GM18870 (cell line): ENCODE data around the gene KLF9.
A peak's percentile ranks its signal among the peaks of the same experiment; 100 is the strongest.
"Not testable (repeated sequence)": the region's sequence is repeated elsewhere in the genome, so short reads cannot be mapped to it uniquely, and the experiment has no call there.

Experiments used
- ATAC-seq: cut with Tn5 transposase; IDR thresholded peaks from one replicate; pipeline ENCODE4 v1.9.1; 2021; ENCODE audit warnings: moderate library complexity; ENCODE audit not compliant: unreplicated experiment

KLF9 gene

DNA sequence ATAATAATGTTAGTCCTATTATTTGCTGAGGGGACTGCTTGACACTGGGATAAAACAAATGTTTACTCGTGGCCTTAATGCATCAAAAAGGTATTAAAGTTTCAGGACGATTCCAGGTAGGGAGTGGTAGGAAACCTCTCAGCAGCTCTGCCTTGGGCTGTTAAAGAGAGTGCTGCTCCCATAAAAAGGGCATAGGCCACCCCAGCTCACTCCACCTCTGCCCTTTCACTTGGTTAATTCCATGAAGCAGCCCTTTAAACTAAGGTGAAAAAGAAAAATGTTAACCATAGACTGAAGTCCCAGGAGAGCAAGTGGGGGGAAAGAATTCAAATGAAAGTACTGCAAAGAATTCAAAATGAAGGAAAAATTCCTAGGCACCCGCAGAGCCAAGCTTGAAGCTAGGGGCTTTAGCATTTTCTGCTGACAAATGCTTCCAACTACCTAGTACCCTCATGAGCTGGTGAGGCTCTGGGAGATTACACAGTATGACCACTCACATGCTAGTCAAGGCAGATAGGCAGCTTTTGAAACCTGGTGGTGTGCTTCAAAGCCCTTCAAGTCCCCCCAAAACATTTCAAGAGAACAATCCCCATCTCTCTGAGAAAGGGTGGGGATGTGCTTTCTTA lies 8.5 kb downstream of the KLF9 start:
- ATAC-seq, result peak; percentile 16

DNA sequence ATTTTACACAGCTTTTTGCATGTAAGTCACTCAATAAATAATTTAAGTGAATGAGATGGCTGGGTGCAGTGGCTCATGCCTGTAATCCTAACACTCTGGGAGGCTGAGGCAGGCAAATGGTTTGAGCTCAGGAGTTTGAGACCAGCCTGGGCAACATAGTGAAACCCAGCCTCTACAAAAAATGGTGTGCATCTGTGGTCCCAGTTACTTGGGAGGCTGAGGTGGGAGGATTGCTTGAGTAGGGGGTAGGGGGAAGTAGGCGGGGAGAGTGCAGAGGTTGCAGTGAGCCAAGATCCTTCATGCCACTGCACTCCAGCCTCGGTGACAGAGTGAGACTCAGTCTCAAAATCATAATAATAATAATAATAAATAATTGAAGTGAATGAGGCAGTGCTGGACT lies 10.2 kb downstream of the KLF9 start:
- no peak for ATAC-seq

DNA sequence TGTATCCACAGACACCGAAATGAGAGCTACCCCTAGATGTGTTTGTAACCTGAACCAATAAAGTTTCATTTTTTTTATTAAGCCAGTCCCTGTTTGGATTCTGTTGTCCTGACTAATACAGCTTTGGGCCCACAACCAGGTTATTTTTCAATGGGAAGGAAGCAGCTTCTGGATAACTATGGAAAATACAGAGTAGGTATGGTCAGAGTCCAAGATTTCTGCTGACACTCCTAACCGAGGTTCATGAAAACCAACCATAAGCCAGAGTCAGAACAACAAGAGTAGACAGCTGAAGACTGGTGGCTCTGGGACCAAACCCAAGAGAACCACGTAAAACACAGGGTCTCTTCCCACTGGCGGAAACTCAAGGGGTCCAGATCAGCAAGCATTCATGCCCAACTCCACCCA lies 10.8 kb downstream of the KLF9 start:
- no peak for ATAC-seq

- no peak for ATAC-seq
Measured at GRCh38 chr9:70403166-70403565, 11.3 kb downstream of the KLF9 start.

DNA sequence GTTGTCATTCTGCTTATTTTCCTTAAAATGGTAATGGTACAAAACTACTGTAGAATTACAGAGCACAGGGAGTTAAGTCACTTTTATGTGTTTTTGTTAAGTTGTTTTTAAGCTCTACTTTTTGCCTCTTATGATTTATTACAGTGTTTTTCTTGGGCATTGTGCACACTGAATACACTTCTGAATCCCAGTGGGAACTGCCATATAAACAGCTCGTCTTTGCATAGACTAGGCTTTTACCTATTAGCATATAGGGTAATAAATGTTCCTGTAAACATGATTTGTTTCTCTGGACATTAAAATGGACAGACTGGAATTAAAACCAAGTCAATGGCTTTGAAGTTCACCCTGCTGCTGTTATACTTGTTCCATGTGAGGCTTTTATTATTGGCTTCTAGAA lies 12.2 kb downstream of the KLF9 start:
- no peak for ATAC-seq

- ATAC-seq, result not testable (repeated sequence)
Measured at GRCh38 chr9:70401241-70401640, 13.2 kb downstream of the KLF9 start.

DNA sequence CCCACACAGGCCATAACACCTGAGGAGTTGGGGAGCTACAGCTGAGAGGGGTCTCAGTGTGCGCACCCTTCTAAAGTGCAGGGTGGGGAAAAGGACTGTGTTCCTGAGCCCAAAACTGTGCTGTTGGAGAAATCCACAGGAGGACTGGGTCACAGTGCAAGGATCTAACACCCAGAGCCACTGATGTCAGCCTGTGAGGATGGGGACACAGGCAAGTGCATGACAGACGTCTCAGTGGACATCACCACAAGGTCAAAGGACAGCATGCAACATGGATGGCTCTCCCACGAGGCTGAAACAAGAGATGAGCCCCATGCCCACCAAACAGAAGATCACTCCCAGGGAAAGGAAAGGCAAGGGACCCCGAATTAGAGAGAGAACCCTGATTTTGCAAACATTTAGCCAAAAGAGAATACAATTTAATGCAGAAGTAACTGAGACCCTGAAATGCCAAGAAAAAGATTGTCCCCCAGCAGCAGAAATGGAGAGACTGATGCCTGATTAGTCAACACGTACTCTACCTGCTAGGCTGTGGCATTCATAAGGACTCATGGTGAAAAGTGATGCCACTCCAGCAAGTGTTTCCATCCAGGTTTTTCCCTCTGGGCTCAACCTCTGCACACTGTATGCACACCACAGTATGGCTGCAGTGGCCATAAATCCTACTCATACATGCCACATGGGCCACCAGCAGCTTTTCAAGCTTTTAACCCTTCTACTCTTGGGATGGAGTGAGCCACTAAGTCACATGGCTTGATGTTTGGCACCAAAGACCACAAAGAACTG lies 14.2 kb downstream of the KLF9 start:
- no peak for ATAC-seq

GRCh38 chr9:70399141-70399540 lies 15.3 kb downstream of the KLF9 start:
- no peak for ATAC-seq

- ATAC-seq, result peak; percentile 100
Measured at GRCh38 chr9:70398145-70398556, 16.3 kb downstream of the KLF9 start.

GRCh38 chr9:70395652-70396051 lies 18.8 kb downstream of the KLF9 start:
- no peak for ATAC-seq

DNA sequence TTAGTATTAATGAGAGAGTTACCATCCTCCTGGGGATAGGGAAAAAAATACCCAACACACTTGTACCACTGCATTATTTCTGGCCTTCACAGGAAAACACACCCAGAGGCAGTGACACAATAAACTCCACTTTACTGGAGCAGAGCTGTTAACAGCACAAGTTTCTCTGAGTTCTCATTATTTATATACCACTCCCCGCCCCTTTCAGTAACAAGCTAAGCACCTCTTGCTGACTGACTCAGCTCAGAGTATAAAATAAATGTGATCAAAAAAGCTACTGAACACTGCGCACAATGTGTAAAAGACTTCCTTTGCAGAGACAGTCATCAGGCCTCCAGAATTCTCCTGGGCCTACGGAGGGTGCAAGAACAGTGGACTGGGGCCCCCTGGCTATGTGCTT lies 21.6 kb downstream of the KLF9 start:
- no peak for ATAC-seq

DNA sequence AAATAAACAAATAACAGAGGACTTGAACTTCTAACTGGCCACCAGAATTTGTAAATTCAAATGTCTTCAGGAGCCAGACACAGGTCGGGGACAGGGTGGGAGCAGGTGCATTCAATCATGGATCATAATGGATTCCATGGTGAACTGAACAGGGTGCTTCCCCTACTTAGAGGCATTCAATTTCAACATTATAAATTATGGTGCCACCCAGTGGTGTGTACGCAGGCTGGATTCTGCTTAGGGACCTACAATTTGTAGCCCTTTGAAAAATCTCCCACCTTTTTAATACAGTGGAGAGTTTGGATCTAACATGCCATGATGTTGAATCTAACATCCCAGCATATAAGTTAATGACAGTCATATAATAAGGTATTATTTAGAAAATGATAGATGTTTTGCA lies 22.3 kb downstream of the KLF9 start:
- no peak for ATAC-seq

DNA sequence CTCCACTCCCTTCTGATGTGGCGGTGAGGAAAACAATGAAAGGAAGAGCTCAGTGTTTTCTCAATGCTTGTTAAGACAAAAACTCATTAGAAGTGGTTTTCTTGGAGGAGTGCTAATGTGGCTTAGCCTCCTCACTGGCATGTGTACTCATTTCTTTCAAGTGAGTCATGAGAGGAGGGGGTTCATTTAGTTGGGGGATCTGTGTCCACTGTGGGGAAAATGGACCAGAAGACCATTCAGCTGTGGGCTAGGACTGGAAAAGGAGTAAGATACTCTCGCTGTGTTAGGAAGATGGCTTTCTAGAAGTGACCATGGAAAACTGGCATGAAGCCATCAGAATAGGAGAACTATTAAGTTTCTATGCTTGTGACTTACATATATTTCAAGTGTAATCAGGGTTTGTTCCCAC lies 23.5 kb downstream of the KLF9 start:
- ATAC-seq, result no peak

GRCh38 chr9:70389621-70390266 lies 24.7 kb downstream of the KLF9 start:
- no peak for ATAC-seq

DNA sequence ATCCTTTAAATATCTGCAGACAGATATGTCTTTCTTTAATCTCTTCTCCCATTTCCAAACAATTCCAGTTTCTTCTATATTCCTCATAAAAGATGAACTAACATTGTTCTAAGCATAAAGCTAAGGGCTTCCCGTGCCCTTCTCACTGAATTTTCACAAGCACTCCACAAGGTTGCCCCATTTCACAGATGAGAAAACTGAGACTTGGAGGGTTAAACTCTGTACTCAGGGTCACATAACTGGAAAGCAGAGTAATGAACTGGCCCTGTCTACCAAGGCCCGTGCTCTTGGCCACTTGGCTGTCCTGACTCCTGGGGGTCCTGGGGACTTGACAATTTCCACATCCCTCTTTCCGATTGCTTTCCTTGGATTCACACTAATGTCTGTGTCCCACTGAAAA lies 25.3 kb downstream of the KLF9 start:
- ATAC-seq, result no peak

GRCh38 chr9:70387663-70388062 lies 26.8 kb downstream of the KLF9 start:
- no peak for ATAC-seq

- ATAC-seq, result no peak
Measured at GRCh38 chr9:70385426-70385825, 29.0 kb downstream of the KLF9 start.

DNA sequence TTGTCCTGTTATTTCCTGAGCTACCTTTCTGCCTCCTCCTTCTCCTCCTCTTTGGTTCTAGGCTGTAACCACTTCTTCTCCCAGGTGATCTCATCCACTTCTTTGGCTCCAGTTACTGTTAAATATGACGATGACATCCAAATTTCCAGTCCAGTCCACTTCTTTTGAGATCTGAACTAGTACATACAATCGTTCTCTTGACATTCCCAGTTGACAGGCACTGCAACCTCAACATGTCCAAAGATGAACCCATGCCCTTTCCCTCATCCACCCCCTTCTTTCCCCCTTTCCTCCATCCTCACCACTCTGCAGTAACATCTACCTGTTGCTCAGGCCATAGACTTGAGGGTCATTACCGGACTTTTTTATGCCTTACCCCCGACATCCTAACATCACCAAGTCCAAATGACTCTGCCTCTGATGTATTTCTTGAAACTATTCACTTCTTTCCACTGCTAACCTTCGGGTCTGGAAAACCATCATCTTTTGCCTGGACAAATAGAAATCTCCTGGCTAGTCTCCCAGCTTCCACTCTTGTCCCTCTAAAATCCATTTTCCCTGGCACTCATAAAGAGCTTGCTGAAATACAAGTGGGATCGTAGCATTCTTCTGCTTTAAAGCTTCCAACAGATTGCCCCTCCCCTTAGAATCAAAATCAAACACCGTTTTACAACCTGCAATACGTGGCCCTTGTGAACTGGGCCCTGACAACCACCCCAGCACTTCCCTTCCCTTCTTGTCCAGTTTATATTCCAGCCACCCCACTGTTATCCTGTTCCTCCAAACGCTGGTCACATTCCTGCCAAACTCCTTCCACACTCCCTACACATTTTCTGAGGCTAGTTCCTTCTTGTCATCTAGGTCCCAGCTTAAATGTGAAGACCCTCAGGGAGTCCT lies 31.5 kb downstream of the KLF9 start:
- no peak for ATAC-seq

DNA sequence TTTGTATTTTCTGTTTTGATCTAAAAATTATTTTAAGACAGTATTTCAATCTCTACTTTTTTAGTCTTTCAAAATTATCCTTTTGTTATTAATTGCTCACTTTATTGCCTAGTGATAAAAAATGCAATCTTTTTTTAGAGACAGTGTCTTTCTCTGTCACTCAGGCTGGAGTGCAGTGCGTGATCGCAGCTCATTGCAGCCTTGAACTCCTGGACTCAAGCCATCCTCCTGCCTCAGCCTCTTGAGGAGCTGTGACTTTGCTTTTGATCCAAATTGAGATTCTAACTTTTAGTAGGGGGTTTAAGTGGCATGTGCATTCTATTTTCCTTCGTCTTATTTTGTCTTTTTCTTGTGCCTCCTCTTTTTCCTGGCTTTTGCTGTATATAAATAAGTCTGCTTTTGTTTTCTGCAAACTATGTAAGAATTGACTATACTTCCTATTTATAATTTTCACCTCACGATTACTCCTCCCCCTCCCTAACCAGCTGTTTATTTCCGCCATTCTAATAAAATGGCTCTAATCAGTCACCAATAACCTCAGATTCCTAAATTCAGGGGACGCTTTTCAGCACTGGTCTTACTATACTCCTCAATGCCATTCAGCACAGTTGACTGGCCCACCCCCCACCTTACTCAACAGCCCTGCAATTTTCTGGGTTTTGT lies 32.3 kb downstream of the KLF9 start:
- ATAC-seq, result no peak

DNA sequence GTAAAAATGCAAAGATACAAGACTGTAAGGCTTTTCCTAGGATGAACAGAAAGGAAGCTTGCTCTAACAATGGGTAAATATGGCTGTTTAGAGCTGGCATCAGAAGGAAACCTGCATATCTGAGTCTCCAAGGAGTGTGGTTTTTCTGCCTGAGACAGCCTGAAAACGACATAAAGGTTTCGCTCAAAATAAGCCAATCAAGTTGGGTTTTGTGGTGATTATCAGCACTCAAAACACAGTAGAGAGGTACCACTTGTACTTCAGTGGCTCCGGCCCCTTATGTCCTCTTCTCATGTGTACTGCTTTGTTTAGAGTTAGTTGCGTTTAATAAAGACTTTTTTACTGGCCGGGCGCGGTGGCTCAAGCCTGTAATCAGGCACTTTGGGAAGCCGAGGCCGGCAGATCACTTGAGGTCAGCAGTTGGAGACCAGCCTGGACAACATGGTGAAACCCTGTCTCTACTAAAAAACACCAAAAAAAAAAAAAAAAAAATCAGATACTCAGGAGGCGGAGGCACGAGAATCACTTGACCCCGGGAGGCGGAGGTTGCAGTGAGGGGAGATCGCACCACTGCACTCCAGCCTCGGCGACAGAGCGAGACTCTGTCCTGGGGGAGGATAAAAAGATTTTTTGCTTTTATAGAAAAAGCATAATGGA lies 39.4 kb downstream of the KLF9 start:
- no peak for ATAC-seq
